K562 (cell line): Measurements from ENCODE around the gene CYP2D6. TPM values are rescaled to one million over a fixed set of nuclear protein-coding genes. Genes with fewer than 3 reads are reported as not detected.

Experiments
- BCOR ChIP-seq: fragments of 450-650 bp; IDR thresholded peaks from 2 replicates; pipeline ENCODE4 v1.6.1; 2016
- BHLHE40 ChIP-seq: IDR thresholded peaks from 2 replicates; pipeline ENCODE4 v1.6.1; 2011; ENCODE audit warnings: low read length, improper control_type of control experiment
- DNMT1 ChIP-seq: fragments of 450-650 bp; IDR thresholded peaks from 2 replicates; pipeline ENCODE4 v1.6.1; 2016; ENCODE audit warnings: antibody characterized with exemption, mild to moderate bottlenecking
- LEF1 ChIP-seq: fragments of 450-650 bp; IDR thresholded peaks from 2 replicates; pipeline ENCODE4 v1.6.1; 2016; ENCODE audit warnings: mild to moderate bottlenecking
- SNRNP70 ChIP-seq: fragments of 200-400 bp; formaldehyde crosslinking; optimal IDR thresholded peaks from 2 replicates; pipeline ENCODE3; 2017; ENCODE audit warnings: low read depth, low read length
- TCF7L2 ChIP-seq: fragments of 150-350 bp; IDR thresholded peaks from 2 replicates; pipeline ENCODE4 v1.6.1; 2016; ENCODE audit warnings: low read depth, mild to moderate bottlenecking, low read length, moderate library complexity
- TRIM28 ChIP-seq: fragments of 450-650 bp; IDR thresholded peaks from 2 replicates; pipeline ENCODE4 v1.6.1; 2017
- ZNF311 ChIP-seq: fragments of 250-450 bp; sonication (Bioruptor Pico); IDR thresholded peaks from 2 replicates; pipeline ENCODE4 v1.4.0; 2020; ENCODE audit warnings: mild to moderate bottlenecking, moderate library complexity
- polyA plus RNA-seq, 8 experiments: library from polyadenylated mRNA; depleted of rRNA in 4 of 8; stranded (reverse) in 5 of 8; unstranded in 3 of 8; fragments of >200 nt; fragmentation: Nextera tagmentation in 2 of 8; fragmentation: Illumina TruSeq in 1 of 8; extraction: Ambion mirVana in 2 of 8; extraction: Trizol in 1 of 8; gene quantifications; 2 replicates each; pipeline versions ENCODE4 v1.2.1 to v1.2.3, GENCODE V29; 2011 to 2014; ENCODE audit warnings: inconsistent platforms in 1 of 8, missing spikeins in 1 of 8
- total RNA-seq, 7 experiments: library from RNA; depleted of rRNA in 6 of 7; stranded (reverse); fragments of >200 nt in 6 of 7; fragmentation: Illumina TruSeq in 2 of 7; extraction: Trizol in 2 of 7; gene quantifications; 2 replicates each; pipeline versions ENCODE4 v1.2.1 to v1.2.3, GENCODE V29; 2011 to 2021; ENCODE audit warnings: low replicate concordance in 1 of 7
- TF ChIP-seq, protein P1 (sequence below): fragments of 200-800 bp; sonication (Bioruptor generic); IDR thresholded peaks from 2 replicates; pipeline ENCODE4 v1.6.1; 2016; ENCODE audit warnings: missing genetic modification characterization, missing compliant biosample characterization
- TF ChIP-seq, protein P2 (sequence below): sonication (generic); formaldehyde crosslinking; IDR thresholded peaks from 2 replicates; pipeline ENCODE4 v1.8.0; 2022; ENCODE audit warnings: mild to moderate bottlenecking, missing genetic modification reagents
- TF ChIP-seq, protein P3 (sequence below): fragments of 250-450 bp; sonication (Bioruptor Pico); IDR thresholded peaks from 2 replicates; pipeline ENCODE4 v1.4.0; 2020; ENCODE audit warnings: borderline replicate concordance

Gene CYP2D6
- total and polyA plus RNA-seq, 9 of the 15 experiments (the other 6 are each of a cell fraction or from before 2014, with no cell fraction given): 0.04 to 0.20 (median 0.09) TPM; not detected in 5

DNA sequence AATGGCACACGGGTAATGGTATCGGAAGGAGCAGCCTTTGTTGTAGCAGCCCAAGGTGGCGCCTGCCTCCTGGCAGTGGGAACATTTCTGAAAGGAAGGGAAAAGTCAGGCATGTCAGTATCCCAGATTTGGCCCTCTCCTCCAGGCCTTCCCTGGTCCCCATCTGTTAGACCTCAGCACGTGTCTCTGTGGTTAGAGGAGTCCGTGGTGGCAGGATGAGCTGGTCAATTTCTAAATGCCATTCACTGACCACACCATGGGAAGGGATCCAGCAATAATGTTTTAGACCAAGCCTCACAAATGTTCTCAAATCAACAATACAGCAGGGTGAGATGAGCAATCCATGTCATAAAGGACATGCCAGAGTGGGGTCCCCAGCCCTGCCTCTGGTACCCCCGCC is 49.0 kb upstream of the CYP2D6 start (continued):
- TF ChIP-seq, protein P1, sequence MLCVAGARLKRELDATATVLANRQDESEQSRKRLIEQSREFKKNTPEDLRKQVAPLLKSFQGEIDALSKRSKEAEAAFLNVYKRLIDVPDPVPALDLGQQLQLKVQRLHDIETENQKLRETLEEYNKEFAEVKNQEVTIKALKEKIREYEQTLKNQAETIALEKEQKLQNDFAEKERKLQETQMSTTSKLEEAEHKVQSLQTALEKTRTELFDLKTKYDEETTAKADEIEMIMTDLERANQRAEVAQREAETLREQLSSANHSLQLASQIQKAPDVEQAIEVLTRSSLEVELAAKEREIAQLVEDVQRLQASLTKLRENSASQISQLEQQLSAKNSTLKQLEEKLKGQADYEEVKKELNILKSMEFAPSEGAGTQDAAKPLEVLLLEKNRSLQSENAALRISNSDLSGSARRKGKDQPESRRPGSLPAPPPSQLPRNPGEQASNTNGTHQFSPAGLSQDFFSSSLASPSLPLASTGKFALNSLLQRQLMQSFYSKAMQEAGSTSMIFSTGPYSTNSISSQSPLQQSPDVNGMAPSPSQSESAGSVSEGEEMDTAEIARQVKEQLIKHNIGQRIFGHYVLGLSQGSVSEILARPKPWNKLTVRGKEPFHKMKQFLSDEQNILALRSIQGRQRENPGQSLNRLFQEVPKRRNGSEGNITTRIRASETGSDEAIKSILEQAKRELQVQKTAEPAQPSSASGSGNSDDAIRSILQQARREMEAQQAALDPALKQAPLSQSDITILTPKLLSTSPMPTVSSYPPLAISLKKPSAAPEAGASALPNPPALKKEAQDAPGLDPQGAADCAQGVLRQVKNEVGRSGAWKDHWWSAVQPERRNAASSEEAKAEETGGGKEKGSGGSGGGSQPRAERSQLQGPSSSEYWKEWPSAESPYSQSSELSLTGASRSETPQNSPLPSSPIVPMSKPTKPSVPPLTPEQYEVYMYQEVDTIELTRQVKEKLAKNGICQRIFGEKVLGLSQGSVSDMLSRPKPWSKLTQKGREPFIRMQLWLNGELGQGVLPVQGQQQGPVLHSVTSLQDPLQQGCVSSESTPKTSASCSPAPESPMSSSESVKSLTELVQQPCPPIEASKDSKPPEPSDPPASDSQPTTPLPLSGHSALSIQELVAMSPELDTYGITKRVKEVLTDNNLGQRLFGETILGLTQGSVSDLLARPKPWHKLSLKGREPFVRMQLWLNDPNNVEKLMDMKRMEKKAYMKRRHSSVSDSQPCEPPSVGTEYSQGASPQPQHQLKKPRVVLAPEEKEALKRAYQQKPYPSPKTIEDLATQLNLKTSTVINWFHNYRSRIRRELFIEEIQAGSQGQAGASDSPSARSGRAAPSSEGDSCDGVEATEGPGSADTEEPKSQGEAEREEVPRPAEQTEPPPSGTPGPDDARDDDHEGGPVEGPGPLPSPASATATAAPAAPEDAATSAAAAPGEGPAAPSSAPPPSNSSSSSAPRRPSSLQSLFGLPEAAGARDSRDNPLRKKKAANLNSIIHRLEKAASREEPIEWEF (CRISPR knock-in tag): no peak
- TF ChIP-seq DNMT1: no peak
- TF ChIP-seq SNRNP70: no peak
- no peak for TF ChIP-seq BCOR
- TF ChIP-seq, protein P2, sequence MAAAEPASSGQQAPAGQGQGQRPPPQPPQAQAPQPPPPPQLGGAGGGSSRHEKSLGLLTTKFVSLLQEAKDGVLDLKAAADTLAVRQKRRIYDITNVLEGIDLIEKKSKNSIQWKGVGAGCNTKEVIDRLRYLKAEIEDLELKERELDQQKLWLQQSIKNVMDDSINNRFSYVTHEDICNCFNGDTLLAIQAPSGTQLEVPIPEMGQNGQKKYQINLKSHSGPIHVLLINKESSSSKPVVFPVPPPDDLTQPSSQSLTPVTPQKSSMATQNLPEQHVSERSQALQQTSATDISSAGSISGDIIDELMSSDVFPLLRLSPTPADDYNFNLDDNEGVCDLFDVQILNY (CRISPR knock-in tag): no peak
- no peak for TF ChIP-seq ZNF311 (CRISPR knock-in tag)
- TF ChIP-seq TRIM28: no peak
- no peak for TF ChIP-seq LEF1
- TF ChIP-seq TCF7L2: no peak
- TF ChIP-seq BHLHE40: peak; percentile 15; the same call in 1 of the 2 replicates
- TF ChIP-seq, protein P3, sequence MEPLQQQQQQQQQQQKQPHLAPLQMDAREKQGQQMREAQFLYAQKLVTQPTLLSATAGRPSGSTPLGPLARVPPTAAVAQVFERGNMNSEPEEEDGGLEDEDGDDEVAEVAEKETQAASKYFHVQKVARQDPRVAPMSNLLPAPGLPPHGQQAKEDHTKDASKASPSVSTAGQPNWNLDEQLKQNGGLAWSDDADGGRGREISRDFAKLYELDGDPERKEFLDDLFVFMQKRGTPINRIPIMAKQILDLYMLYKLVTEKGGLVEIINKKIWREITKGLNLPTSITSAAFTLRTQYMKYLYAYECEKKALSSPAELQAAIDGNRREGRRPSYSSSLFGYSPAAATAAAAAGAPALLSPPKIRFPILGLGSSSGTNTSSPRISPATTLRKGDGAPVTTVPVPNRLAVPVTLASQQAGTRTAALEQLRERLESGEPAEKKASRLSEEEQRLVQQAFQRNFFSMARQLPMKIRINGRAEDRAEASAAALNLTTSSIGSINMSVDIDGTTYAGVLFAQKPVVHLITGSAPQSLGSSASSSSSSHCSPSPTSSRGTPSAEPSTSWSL (CRISPR knock-in tag): no peak
